T follicular helper cell (primary cell): Measurements from ENCODE around the gene SETX.
"Not testable (repeated sequence)": the region's sequence is repeated elsewhere in the genome, so short reads cannot be mapped to it uniquely, and the experiment has no call there.

Experiments
- DNase-seq: peaks from one replicate; pipeline ENCODE4 v3.0.0-alpha.2; 2020; ENCODE audit warnings: low read depth
- total RNA-seq, 2 experiments: gene quantifications; one replicate each; lab custom pipeline; 2026; lab: John Stamatoyannopoulos, UW

SETX gene, protein sequence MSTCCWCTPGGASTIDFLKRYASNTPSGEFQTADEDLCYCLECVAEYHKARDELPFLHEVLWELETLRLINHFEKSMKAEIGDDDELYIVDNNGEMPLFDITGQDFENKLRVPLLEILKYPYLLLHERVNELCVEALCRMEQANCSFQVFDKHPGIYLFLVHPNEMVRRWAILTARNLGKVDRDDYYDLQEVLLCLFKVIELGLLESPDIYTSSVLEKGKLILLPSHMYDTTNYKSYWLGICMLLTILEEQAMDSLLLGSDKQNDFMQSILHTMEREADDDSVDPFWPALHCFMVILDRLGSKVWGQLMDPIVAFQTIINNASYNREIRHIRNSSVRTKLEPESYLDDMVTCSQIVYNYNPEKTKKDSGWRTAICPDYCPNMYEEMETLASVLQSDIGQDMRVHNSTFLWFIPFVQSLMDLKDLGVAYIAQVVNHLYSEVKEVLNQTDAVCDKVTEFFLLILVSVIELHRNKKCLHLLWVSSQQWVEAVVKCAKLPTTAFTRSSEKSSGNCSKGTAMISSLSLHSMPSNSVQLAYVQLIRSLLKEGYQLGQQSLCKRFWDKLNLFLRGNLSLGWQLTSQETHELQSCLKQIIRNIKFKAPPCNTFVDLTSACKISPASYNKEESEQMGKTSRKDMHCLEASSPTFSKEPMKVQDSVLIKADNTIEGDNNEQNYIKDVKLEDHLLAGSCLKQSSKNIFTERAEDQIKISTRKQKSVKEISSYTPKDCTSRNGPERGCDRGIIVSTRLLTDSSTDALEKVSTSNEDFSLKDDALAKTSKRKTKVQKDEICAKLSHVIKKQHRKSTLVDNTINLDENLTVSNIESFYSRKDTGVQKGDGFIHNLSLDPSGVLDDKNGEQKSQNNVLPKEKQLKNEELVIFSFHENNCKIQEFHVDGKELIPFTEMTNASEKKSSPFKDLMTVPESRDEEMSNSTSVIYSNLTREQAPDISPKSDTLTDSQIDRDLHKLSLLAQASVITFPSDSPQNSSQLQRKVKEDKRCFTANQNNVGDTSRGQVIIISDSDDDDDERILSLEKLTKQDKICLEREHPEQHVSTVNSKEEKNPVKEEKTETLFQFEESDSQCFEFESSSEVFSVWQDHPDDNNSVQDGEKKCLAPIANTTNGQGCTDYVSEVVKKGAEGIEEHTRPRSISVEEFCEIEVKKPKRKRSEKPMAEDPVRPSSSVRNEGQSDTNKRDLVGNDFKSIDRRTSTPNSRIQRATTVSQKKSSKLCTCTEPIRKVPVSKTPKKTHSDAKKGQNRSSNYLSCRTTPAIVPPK (N-terminal part only)
- 371 to 622 reads per million in 2 experiments for total RNA-seq

DNA sequence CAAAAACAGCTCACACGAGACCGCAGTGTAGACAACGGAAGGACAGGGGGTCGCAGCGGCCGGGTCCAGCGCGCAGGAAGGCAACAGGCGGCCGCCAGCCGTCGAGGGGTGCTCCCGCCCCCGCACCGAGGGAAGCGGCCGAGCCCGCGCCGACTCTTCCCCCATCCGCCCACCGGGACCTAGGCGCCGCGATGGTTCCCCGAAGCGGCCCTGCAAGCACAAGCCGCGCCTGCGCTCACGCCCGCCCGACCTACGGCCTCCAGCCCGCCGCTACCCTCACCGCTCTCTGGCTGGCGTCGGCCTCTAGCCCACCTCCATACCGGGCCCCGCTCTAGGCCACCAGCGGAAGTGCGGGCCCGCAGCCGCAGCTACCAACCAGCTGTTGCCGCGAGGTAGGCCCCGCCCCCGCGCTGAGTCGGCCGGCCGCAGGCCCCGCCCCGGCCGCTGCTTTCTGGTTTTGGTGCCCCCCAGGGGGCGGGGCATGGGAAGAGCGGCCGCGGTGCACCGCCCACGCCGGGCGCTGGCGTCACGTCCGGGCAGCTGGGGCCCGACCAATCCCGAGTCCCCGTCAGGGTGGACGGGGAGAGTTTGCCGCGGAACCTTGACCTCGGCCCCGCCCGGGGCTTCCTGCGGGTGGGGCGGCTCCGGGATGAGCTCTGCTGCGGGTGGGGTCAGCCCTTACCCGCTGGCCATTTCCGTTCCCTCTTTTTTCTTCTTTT, at the start of gene SETX:
TSS of gene SETX (minus strand) at position 350 of the 719 bp plus-strand sequence. CDS start 5,558 bp downstream, outside the sequence.
- peak; percentile 89 for DNase-seq

GRCh38 chr9:132404228-132404881, 49.6 kb upstream of the SETX start:
- no peak for DNase-seq

DNA sequence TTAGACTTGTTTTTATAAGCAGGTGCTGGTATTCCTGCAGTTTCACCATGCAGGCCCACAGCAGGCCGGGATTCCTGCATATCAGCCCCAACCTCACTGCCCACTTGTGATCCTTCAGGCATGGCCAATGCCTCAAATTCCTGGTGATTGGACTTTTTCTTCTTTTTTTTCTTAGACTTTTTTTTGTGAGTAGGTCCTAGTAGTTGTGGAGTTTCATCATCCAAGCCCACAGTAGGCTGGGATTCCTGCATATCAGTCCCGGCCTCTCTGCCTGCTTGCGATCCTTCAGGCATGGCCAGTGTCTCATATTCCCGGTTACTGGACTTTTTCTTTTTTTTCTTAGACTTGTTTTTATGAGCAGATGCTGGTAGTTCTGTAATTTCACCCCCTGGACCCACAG, 47.0 kb upstream of the SETX start:
- no peak for DNase-seq

GRCh38 chr9:132395560-132395959, 40.8 kb upstream of the SETX start:
- DNase-seq = no peak

DNA sequence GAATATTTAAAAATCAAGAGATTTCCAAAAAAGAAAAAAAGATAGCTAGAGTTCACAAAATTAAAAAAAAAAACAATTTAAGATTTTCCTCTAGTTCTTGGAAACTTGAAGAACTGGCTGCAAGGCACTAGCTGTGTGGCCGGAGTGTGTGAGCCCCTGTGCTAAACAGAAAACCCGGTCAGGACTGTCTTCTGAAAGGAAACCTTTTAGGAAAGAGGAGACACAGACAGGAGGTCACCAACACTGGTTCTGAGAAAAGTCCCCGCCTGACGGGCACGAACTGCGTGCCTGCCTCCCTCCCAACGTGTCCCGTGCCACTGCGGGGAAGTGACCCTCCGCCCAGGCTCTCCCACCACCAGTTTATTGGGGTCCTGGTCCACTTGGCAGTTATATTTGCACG, 36.7 kb upstream of the SETX start:
- DNase-seq = no peak

DNA sequence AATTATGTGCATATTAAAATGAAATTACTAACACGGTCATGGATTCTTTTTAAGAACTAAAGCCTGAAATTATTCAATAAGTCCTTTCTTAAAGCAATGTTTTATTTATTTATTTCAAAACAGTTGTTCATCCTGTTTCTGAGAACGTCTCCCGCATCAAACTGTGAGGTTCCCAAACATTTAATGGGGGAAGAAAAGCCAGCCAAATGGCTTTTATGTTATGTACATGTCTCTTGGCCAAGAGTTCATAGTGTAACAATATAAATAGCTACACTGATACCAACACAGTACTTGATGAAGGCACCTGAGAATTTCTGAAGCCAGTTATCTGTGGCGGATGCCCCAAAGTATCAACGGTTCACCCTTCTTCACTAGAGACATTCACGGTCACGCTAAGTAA, 36.2 kb upstream of the SETX start:
- no peak for DNase-seq

DNA sequence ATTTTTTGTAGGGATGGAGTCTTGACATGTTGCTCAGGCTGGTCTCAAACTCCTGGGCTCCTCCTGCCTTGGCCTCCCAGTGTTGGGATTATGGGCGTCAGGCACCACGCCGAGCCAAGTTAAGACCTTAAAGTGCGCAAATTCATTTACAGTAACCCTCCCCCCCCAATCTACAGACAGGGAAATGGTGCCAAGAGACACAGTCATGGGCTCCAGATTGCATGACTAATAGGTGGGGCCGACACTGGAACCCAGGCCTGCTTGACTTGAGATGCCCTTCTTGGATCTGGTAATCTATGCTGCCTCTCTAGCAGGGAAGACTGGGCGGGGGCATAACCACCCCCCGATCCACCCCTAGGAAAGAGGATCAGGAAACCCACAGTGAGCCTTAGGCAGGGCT, 32.3 kb upstream of the SETX start:
- DNase-seq = no peak

GRCh38 chr9:132384376-132384775, 29.6 kb upstream of the SETX start:
- DNase-seq = no peak

DNA sequence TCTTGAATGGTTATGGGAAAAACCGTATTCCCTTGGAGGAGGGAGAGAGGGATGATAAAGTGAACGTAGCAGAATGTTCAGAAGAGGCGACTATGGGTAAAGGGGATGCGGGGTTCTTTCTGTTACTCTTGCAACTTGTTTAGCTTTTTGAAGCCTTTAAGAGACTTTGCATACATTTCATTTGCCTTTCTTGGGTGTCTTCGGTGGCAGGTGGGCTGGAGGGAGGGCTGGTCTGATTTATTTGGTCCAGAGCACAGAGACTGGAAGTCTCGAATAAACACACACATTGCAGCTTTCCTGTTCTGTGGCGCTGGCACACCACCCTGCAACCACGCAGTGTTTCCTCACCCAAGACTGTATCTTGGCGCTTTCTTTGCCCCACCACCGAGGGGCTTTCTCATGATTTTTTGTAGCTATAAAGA, 28.7 kb upstream of the SETX start:
- no peak for DNase-seq

DNA sequence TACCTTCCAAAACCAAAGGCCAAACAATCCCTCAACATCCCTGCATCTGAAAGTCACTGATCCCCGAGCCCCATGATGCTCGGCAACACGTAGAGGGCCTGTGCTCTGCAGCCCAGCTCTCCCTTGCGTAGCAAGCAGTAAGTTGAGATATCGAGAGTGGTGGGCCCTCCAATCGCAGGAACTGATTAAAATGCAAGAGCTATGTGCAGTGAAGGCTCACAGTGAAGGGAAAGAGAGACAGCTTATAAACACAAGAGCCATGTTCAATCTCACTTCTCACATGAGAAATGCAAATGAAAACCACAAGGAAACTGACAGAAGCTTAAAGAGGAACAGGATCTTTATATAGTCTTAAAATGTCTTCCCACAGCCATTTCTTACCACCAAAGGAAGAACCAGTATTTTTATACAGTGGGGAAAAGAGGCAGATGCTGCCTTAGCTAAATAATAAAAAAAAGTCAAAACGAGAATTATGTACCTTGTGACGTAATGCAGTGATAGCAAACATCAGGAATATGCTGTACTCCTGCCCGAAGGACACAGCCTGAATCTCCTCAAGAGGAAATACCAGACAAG, 27.3 kb upstream of the SETX start:
- no peak for DNase-seq

- not testable (repeated sequence) for DNase-seq
Measured at GRCh38 chr9:132378416-132378815, 23.6 kb upstream of the SETX start.

DNA sequence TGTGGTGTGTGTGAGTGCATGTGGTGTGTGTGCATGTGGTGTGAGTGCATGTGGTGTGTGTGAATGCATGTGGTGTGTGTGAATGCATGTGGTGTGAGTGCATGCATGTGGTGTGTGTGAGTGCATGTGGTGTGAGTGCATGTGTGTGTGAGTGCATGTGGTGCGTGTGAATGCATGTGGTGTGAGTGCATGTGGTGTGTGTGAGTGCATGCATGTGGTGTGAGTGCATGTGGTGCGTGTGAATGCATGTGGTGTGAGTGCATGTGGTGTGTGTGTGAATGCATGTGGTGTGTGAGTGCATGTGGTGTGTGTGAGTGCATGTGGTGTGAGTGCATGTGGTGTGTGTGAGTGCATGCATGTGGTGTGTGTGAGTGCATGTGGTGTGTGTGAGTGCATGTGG, 23.0 kb upstream of the SETX start:
- DNase-seq = not testable (repeated sequence)

GRCh38 chr9:132372177-132373095, 17.6 kb upstream of the SETX start:
- DNase-seq = no peak

GRCh38 chr9:132370592-132370991, 15.8 kb upstream of the SETX start:
- no peak for DNase-seq

DNA sequence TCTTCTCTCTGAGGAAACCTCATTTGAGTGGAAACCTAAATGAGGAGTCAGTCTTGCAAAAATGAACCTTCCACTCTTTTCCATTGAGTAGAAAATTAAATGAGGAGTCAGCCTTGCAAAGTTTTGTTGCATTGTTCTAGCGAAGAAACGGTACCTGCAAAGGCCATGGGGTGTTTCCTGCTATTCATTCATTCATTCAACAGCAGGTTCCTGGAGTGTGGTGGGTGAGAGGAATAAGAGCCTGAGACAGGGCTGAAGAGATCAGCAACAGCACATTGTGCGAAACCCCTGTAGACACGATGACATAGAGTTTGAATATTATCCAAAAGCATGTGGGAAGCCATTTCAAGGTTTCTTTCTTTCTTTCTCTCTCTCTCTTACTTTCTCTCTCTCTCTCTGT, 14.6 kb upstream of the SETX start:
- no peak for DNase-seq

DNA sequence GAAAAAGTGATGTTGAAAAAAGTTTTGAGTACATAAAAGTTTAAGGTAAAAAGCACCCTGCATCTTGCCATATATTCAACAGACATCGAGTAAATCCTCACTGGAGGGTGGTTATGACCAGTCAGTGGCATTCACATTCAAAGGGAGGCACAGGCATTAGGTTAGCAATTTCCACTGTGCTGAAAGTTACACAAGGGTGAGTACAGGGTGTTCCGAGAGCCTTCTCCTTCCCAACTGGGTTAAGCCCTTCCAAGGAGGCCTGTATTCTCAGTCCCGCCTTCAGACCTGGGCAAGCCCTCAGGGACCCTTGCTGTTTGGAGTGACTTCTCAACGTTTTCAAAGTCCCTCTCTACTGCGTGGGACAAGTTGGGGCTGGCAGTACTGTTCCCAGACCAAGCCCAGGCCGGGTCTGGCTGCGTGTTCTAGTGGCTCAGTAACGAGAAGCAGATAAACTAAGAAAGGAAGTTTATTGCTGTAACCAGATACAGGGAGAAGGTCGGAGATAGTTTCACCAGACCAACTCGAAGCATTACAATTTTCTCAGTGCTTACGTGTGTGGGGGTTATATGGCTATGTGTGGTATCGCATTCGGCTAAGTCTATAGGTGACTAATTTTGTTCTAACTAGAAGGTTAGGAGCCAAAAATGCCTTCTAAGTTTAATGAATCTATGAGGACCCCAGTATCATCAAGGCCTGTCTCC, 13.0 kb upstream of the SETX start:
- DNase-seq = no peak

- DNase-seq = no peak
Measured at GRCh38 chr9:132366481-132366880, 11.7 kb upstream of the SETX start.

DNA sequence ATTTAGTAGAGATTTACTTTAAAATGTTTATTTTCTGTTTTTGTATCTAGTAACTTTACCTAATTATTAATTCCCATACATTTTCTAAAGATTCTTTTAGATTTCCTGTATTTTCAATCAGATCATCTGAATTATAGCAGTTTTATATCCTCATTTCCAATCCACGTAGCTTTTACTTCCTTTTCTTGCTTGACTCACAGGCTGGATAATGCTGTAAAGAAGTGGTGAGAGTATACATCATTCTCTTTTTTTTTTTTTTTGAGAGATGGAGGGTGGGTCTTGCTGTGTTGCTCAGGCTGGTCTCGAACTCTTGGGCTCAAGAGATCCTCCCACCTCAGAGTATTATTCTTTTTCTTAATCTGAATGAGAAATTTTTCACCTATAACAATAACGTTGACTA, 11.2 kb upstream of the SETX start:
- DNase-seq = no peak

GRCh38 chr9:132364068-132364467, 9.3 kb upstream of the SETX start:
- DNase-seq = no peak
